EL (cell line): ENCODE measurements around the gene GATAD2A.

Source experiments
- DNase-seq: peaks from one replicate; pipeline ENCODE4 v3.0.0-alpha.2; 2016

Gene GATAD2A

DNA sequence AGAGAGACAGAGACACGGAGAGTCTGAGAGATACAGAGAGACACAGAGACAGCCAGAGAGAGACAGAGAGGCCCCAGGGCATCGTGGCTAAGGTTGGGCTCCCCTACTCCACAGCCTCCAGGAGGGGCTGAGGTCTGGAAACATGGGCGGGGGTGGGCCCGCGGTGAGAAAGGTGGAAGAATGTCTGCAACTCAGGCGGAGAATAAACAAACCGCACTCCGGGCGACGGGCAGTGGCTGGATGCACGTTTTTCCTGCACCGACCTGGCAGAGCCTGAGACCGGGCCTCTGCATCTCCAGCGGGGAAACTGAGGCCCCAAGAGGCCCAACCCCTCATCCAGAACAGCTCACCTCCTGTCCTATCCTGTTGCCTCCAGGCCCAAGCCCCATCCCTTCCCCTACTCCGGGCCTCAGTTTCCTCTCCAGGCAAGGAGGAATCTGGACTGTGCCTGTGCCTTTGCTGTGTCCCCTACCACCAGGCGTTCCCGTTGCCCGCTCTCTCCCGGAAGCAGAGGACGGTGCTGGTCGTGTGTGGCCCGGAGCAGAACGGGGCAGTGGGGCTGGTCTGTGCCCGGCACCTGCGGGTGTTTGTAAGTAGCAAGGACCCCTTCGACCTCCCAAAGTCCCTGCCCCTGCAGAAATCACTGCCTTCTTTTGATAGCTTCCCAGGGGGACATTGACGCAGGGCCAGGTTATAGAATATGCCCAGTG is 129.2 kb downstream of the GATAD2A start:
- DNase-seq: no peak

DNA sequence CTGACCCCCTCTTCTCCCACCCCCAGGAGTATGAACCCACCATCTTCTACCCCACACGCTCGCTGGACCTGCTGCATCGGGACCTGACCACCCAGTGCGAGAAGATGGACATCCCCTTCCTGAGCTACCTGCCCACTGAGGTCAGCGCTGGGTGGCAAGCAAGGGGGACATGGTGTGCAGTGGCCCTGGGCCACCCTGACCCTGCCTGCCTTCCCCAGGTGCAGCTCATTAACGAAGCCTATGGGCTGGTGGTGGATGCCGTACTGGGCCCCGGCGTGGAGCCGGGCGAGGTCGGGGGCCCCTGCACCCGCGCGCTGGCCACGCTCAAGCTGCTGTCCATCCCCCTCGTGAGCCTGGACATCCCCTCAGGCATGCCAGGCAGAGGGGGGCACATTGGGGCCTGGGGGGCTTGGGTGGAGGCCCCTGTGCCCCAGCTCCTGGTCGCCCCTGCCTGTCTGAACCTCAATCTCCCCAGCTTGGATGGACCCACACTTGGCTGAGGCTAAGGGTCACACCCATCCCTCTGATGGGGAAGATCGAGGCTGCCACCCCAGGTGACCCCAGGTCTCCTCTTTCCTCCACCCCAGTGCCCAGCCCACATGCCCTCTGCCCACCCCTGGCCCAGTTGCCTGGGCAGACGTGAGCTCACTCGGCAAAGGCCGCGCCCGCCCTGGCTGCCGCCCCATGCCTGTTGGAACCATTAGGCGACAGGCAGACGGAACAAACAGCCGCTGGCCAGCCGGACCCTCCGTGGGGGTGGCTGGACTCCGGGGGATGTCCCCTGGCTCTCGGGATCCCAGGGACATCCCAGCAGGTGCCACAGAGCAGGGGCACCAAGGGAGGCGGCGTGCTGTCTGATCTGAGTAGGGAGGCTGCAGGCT is 130.1 kb downstream of the GATAD2A start:
- no peak for DNase-seq

DNA sequence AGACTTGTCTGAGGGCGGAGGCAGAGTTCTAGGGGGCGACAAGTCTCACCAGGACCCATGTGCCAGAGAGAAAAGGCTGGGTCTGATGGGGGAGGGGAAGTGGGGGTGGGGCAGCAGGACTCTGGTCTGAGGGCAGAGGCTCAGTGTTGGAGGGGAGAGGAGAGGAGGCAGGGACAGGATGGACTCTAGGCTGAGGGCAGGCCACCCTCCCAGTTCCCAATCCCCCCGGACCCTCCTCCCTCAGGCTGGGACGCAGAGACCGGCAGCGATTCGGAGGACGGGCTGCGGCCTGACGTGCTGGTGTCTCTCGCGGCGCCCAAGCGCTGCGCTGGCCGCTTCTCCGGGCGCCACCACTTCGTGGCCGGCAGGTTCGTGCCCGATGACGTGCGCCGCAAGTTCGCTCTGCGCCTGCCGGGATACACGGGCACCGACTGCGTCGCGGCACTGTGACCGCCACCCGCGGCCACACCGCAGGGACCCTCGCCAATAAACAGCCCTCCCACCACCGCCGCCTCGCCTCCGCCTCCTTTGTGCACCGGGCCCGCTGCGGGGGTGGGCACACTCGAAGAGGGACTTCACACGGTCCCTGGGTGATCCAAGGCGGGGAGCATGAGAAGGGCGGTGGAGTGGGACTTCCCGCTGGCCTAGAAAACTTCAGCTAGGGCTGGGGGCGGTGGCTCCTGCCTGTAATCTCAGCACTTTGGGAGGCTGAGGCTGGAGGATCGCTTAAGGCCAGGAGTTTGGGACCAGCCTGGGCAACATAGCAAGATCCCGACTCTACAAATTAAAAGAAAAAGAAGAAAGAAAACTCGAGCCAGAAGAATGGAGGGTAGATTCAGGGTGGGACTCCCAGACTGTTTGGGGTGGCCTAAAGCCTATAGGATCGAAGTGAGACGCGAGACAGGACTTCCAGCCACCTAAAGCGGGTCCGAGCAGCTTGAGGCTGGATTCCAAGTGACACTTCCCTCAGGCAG is 131.9 kb downstream of the GATAD2A start:
- no peak for DNase-seq

- peak; percentile 41 for DNase-seq
Observed at GRCh38 chr19:19538061-19538784, 132.7 kb downstream of the GATAD2A start, which contains the start of gene CILP2. CILP2 (plus strand) TSS chr19:19538265; CDS start chr19:19538350, 85 bp downstream.

- peak; percentile 24 for DNase-seq
Observed at GRCh38 chr19:19538785-19539166, 133.3 kb downstream of the GATAD2A start.

DNA sequence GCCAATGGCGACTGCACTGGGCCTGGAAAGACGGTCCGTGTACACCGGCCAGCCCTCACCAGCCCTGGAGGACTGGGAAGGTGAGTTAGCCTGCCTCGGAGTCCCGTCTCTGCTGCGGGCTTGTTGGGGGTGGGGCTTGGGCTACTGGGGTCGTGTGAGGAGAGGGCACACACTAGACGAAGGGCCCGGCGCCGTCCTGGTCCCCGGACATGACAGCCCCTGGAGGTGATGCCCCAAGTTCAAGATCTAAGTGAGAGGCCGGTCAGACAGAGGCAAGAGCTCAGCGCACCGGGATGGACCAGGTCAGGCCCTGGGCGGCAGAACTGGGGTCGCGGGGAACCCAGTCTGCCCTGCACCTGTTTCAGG is 134.2 kb downstream of the GATAD2A start:
- DNase-seq: no peak

DNA sequence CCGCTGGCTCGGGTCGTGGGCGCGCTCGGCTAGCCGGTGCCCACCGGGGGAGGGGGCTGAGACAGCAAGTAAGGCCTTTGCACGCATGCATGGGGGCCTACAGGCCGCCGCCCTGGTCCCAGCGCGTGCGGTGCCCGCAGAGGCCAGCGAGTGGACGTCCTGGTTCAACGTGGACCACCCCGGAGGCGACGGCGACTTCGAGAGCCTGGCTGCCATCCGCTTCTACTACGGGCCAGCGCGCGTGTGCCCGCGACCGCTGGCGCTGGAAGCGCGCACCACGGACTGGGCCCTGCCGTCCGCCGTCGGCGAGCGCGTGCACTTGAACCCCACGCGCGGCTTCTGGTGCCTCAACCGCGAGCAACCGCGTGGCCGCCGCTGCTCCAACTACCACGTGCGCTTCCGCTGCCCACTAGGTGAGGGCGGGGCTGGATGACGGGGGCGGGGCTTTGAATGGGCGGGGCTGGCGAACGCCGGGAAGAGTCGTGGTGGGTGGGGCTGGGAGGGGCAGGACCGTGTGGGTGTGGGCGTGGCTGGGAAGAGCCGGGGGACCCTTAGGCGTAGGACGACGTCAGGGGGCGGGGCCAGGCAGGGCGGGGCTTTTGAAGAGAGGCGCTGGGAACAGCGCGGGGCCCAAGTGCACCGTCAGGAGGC is 134.7 kb downstream of the GATAD2A start:
- DNase-seq: peak; percentile 45

GRCh38 chr19:19540715-19541515 is 135.4 kb downstream of the GATAD2A start:
- DNase-seq: peak; percentile 57

GRCh38 chr19:19541616-19542015 is 136.1 kb downstream of the GATAD2A start:
- no peak for DNase-seq

DNA sequence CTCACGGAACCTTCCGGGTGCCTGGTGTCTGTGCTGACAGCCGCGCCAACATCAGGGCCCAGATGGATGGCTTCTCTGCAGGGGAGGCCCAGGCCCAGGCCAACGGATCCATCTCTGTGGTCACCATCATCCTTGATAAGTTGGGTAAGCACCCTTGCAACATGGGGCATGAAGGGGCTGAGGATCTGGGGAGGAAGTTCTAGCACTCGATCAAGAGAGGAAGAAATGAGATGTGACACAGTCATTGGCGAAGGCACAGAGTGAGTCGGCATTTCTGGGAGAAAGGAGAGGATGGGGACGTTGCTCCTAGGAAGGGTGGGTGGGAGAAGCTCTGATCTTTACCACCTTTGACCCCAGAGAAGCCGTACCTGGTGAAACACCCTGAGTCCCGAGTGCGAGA is 137.0 kb downstream of the GATAD2A start:
- no peak for DNase-seq

DNA sequence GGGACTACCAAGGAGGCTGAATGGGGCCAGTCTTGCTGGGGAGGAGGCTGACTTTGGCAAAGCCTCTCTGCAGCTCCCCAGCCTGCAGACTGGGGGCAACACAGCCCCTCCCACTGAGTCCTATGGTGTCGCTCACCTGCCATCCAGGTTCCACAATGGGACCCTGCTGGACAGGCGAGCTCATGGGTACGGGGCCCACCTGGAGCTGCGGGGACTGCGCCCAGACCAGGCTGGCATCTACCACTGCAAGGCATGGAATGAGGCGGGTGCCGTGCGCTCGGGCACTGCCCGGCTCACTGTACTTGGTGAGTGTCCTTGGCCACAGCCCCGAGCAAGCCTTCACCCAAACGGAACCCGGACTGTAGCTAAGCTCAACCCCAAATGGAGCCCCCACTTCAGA is 137.6 kb downstream of the GATAD2A start:
- no peak for DNase-seq

- no peak for DNase-seq
Observed at GRCh38 chr19:19543640-19544039, 138.2 kb downstream of the GATAD2A start.

- no peak for DNase-seq
Observed at GRCh38 chr19:19544257-19544953, 138.9 kb downstream of the GATAD2A start.

DNA sequence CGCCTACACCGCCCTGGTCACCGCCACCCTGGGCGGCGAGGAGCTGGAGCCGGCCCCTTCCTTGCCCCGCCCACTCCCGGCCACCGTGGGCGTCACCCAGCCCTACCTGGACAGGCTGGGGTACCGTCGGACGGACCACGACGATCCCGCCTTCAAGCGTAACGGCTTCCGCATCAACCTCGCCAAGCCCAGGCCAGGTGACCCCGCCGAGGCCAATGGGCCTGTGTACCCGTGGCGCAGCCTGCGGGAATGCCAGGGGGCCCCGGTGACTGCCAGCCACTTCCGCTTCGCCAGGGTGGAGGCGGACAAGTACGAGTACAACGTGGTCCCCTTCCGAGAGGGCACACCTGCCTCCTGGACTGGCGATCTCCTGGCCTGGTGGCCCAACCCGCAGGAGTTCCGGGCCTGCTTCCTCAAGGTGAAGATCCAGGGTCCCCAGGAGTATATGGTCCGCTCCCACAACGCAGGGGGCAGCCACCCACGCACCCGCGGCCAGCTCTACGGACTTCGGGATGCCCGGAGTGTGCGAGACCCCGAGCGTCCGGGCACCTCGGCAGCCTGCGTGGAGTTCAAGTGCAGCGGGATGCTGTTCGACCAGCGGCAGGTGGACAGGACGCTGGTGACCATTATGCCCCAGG is 139.6 kb downstream of the GATAD2A start:
- no peak for DNase-seq

DNA sequence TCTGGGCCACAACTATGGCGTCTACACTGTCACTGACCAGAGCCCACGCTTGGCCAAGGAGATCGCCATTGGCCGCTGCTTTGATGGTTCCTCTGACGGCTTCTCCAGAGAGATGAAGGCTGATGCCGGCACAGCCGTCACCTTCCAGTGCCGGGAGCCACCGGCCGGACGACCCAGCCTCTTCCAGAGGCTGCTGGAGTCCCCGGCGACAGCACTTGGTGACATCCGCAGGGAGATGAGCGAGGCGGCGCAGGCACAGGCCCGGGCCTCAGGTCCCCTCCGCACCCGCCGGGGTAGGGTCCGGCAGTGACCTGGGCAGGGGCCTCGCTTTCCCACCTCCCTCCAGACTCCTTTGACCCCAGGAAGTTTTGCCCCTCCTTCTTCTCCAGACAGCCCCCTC is 140.2 kb downstream of the GATAD2A start:
- DNase-seq: no peak

- DNase-seq: no peak
Observed at GRCh38 chr19:19546751-19547162, 141.3 kb downstream of the GATAD2A start.

- DNase-seq: no peak
Observed at GRCh38 chr19:19547674-19548336, 142.3 kb downstream of the GATAD2A start.

DNA sequence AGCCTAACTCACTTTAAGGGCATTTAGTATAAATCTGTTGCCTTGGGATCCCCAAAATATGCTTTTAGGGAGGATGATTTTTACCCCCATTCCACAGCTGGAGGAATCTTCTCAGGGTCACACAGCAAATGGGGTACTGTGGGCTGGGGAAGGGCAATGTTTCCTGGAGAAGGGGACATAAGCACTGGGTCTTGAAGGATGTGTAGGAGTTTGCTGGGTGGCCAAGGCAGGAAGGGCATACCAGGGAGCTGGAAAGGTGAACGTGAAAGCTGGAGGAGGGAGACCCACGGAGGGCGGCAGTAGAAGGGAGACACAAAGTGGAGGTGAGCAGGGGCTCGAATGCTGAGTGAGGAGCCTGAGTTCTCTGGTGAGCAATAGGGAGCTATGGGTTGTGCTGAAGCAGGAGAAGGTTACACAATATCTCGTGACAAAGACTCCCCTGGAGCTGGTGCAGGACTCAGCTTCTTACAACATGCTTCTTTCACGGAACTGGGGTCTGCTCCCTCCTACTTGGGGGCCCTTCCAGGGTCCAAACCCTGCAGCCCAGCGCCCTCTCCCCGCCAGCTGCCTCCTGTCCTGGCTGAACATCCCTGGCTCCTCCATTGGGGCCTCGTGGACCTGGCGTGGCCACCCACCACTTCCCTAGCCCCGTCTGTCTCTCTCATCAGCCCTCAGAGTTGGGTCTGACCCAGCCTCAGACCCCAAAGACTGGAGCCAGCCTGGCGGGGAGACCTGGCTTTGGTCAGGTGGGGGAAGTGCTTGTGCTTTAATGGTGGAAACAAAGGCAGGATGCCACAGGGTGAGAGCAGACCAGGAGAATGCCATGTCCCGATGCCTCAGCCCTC is 143.7 kb downstream of the GATAD2A start:
- DNase-seq: no peak
